ENCODE results near the gene DAGLA.
"Not testable (repeated sequence)": the region's sequence is repeated elsewhere in the genome, so short reads cannot be mapped to it uniquely, and the experiment has no call there.

Gene DAGLA

DNA sequence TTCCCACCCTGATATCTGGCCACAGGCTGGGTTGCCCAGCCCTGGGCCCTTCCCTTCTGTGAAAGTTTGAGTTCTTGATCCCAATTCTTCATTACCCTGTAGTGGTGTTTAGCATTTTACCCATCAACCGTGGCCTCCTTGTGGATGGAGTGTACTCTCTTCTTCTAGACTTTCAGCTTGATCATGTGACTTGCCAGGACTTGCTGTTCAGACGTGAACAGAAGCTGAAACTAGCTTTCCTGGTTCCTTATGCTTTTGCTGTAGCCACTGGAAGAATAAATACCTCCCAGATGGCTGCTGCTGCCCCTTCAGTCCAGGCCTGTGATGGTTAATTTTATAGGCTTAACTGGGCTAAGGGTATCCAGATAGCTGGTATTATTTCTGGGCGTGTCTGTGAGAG, 32.7 kb upstream of the DAGLA start:
- TF ChIP-seq POLR2AphosphoS5 (IDR thresholded peaks at IDR 0.05; ENCODE audit: low read depth, low read length) (no peak), SPI1 (IDR thresholded peaks at IDR 0.05; ENCODE audit: low read depth, low read length) (no peak), TAF1 (IDR thresholded peaks at IDR 0.05; ENCODE audit: low read depth, low read length) (no peak), POLR2A (IDR thresholded peaks at IDR 0.05; ENCODE audit: low read depth, low read length) (no peak), POU2F2 (IDR thresholded peaks at IDR 0.05; ENCODE audit: low read depth, low read length) (no peak), PAX5 (IDR thresholded peaks at IDR 0.05; ENCODE audit: insufficient read depth, low read length, severe bottlenecking) (no peak)
- DNase-seq (ENCODE audit: insufficient read length, low spot score) (no peak), FAIRE-seq (no peak)

DNA sequence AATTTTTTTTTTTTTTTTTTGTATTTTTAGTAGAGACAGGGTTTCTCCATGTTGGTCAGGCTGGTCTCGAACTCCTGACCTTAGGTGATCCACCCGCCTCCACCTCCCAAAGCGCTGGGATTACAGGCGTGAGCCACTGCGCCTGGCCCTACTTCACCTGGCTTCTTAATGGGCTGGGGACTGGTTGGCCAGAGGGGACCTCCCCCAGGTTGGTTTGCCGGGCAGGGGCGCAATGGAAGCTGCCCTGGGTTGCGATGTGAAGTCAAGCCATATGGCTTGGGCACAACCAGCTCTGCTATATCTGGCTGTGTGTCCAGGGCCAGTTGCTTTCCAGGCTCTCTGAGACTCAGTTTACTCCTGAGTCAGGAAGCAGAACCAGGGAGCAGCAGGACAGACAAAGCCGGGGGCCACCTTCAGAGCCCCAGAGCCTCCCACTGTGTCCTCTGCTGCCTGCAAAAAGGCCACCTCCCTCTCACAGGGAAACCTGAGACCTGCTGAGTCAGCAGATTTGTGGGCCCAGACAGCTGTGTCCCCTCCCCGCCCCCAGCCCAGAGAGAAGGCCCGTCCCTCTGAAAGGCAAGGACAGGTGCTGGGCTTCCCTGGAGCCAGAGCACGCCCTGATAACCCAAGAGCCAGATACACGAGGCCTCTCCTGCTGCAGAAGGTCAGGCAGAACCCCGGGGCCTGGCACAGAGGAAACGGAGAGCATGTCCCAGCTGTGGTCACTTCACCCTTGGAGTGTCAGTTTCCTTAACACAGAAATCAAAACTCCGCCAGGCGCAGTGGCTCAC, 29.2 kb upstream of the DAGLA start:
- DNase-seq (ENCODE audit: insufficient read length, low spot score) (no peak), FAIRE-seq (no peak)
- TF ChIP-seq POLR2AphosphoS5 (IDR thresholded peaks at IDR 0.05; ENCODE audit: low read depth, low read length) (no peak), POU2F2 (IDR thresholded peaks at IDR 0.05; ENCODE audit: low read depth, low read length) (no peak), SPI1 (IDR thresholded peaks at IDR 0.05; ENCODE audit: low read depth, low read length) (no peak), PAX5 (IDR thresholded peaks at IDR 0.05; ENCODE audit: insufficient read depth, low read length, severe bottlenecking) (no peak), POLR2A (IDR thresholded peaks at IDR 0.05; ENCODE audit: low read depth, low read length) (no peak), TAF1 (IDR thresholded peaks at IDR 0.05; ENCODE audit: low read depth, low read length) (no peak)

- FAIRE-seq (no peak), DNase-seq (ENCODE audit: insufficient read length, low spot score) (no peak)
- TF ChIP-seq POU2F2 (IDR thresholded peaks at IDR 0.05; ENCODE audit: low read depth, low read length) (no peak), POLR2AphosphoS5 (IDR thresholded peaks at IDR 0.05; ENCODE audit: low read depth, low read length) (no peak)
These were observed 28.1 kb upstream of the DAGLA start for GRCh38 chr11:61652135-61652534.

GRCh38 chr11:61654397-61654829, 25.8 kb upstream of the DAGLA start:
- no peak for TF ChIP-seq POLR2A (IDR thresholded peaks at IDR 0.05; ENCODE audit: low read depth, low read length)
- TF ChIP-seq TAF1 (IDR thresholded peaks at IDR 0.05; ENCODE audit: low read depth, low read length) = no peak
- TF ChIP-seq POLR2AphosphoS5 (IDR thresholded peaks at IDR 0.05; ENCODE audit: low read depth, low read length) = no peak
- TF ChIP-seq PAX5 (IDR thresholded peaks at IDR 0.05; ENCODE audit: insufficient read depth, low read length, severe bottlenecking) = no peak
- no peak for TF ChIP-seq POU2F2 (IDR thresholded peaks at IDR 0.05; ENCODE audit: low read depth, low read length)
- no peak for TF ChIP-seq SPI1 (IDR thresholded peaks at IDR 0.05; ENCODE audit: low read depth, low read length)
- no peak for FAIRE-seq
- DNase-seq (ENCODE audit: insufficient read length, low spot score) = no peak

- FAIRE-seq = not testable (repeated sequence)
These were observed 24.7 kb upstream of the DAGLA start for GRCh38 chr11:61655266-61656159.

DNA sequence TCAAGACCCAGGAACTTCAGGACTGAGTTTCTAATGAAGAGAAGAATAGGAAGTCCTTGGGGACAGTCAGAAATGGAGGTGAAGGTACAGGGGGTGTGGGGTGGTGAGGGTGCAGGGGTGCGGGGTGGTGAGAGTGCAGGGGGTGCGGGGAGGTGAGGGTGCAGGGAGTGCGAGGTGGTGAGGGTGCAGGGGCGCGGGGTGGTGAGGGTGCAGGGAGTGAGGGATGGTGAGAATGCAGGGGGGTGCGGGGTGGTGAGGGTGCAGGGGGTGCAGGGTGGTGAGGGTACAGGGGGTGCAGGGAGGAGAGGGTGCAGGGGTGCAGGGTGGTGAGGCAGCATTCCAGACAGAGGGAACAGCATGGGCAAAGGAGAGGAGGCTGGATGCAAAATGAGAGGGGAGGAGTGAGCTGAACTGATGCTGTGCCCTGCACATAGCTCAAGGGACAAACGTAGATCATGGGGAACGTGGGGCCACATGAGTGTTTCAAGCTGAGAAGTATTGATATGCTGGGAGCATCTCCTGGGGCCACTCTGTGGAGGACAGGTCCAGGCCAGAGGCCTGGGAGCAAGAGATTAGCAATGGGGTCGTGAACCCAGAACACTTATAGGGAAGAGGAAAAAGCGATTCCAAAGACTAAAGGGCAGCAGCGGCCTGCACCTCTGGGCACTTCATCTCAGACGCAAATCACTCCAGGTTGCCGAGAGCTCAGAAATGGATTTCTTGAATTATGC, 23.7 kb upstream of the DAGLA start:
- no peak for FAIRE-seq

More at GRCh38 chr11:61655266-61656159, 24.7 kb upstream of the DAGLA start:
- DNase-seq (ENCODE audit: insufficient read length, low spot score) = not testable (repeated sequence)

DNA sequence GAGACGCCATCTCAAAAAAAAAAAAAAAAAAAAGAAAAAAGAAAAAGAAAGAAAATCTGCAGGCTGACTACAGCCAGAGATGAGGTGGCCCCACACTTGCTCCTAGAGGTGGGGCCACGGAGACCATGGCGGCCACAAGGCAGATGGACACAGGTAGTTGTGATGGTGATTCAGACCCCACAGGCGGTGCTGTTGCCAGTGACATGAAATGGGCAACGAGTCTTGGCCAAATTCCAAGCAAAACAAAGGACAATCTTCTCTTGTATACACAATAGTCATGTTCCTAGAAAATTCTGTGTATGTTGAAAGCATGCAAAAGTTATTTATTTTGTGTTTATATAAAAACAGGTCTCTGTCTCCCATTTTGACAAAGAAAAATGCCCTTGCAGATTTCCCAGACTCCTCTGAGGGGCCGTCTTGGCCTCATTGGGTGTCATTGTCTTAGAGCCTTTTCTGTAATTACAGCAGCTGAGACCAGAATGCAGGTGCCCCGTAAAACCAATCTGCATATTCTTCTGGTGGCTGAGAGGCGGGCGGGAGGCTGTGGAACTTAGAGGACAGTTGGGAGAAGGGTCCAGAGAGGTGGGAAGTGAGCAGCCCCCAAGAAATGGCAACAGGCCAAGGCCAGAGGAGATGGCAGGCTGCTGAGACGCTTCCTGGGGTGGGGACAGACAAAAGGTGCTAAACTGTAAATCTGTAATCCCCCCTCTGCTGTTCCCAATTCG, 22.5 kb upstream of the DAGLA start:
- DNase-seq (ENCODE audit: insufficient read length, low spot score) (no peak), FAIRE-seq (no peak)
- TF ChIP-seq POLR2AphosphoS5 (IDR thresholded peaks at IDR 0.05; ENCODE audit: low read depth, low read length) (no peak), POU2F2 (IDR thresholded peaks at IDR 0.05; ENCODE audit: low read depth, low read length) (no peak), PAX5 (IDR thresholded peaks at IDR 0.05; ENCODE audit: insufficient read depth, low read length, severe bottlenecking) (no peak), TAF1 (IDR thresholded peaks at IDR 0.05; ENCODE audit: low read depth, low read length) (no peak), SPI1 (IDR thresholded peaks at IDR 0.05; ENCODE audit: low read depth, low read length) (no peak)

More for the DNA sequence above, 23.7 kb upstream of the DAGLA start:
- TF ChIP-seq POU2F2 (IDR thresholded peaks at IDR 0.05; ENCODE audit: low read depth, low read length) (no peak), TAF1 (IDR thresholded peaks at IDR 0.05; ENCODE audit: low read depth, low read length) (no peak), POLR2A (IDR thresholded peaks at IDR 0.05; ENCODE audit: low read depth, low read length) (no peak), PAX5 (IDR thresholded peaks at IDR 0.05; ENCODE audit: insufficient read depth, low read length, severe bottlenecking) (no peak), SPI1 (IDR thresholded peaks at IDR 0.05; ENCODE audit: low read depth, low read length) (no peak), POLR2AphosphoS5 (IDR thresholded peaks at IDR 0.05; ENCODE audit: low read depth, low read length) (no peak)
- DNase-seq (ENCODE audit: insufficient read length, low spot score) = no peak

- FAIRE-seq (no peak), DNase-seq (ENCODE audit: insufficient read length, low spot score) (no peak)
These were observed 20.6 kb upstream of the DAGLA start for GRCh38 chr11:61659413-61660196.

DNA sequence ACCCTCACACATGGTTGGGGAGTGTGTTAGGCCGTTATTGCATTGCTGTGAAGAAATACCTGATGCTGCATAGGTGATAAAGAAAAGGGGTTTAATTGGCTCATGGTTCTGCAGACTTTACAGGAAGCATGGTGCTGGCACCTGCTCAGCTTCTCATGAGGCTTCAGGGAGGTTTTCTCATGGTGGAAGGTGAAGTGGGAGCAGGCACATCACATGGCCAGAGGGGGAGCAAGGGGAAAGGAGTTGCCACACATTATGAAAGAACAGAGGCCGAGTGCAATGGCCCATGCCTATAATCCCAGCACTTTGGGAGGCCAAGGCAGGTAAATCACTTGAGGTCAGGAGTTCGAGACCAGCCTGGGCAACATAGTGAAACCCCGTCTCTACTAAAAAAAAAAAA, 19.2 kb upstream of the DAGLA start:
- DNase-seq (ENCODE audit: insufficient read length, low spot score); FAIRE-seq: not testable (repeated sequence)

More at GRCh38 chr11:61659413-61660196, 20.6 kb upstream of the DAGLA start:
- TF ChIP-seq PAX5 (IDR thresholded peaks at IDR 0.05; ENCODE audit: insufficient read depth, low read length, severe bottlenecking) (no peak), SPI1 (IDR thresholded peaks at IDR 0.05; ENCODE audit: low read depth, low read length) (no peak), POU2F2 (IDR thresholded peaks at IDR 0.05; ENCODE audit: low read depth, low read length) (no peak), TAF1 (IDR thresholded peaks at IDR 0.05; ENCODE audit: low read depth, low read length) (no peak), POLR2AphosphoS5 (IDR thresholded peaks at IDR 0.05; ENCODE audit: low read depth, low read length) (no peak), POLR2A (IDR thresholded peaks at IDR 0.05; ENCODE audit: low read depth, low read length) (no peak)
